Stimulated activated CD8-positive, alpha-beta memory T cell treated with anti-CD3 and anti-CD28 coated beads, Interleukin-12 subunit alpha, Interleukin-12 subunit beta, amount 100 ng/mL, for 1 hour (primary cell): ENCODE results near the gene C3orf18.
"Not testable (repeated sequence)": the region's sequence is repeated elsewhere in the genome, so short reads cannot be mapped to it uniquely, and the experiment has no call there.

Source experiments
- DNase-seq: peaks from one replicate; pipeline ENCODE4 v3.0.0-alpha.2; 2020; ENCODE audit warnings: low read depth

The C3orf18 gene

GRCh38 chr3:50523279-50523811 is 44.2 kb downstream of the C3orf18 start:
- DNase-seq: no peak

GRCh38 chr3:50521572-50521971 is 46.0 kb downstream of the C3orf18 start:
- DNase-seq: no peak

GRCh38 chr3:50520849-50521248 is 46.7 kb downstream of the C3orf18 start:
- no peak for DNase-seq

GRCh38 chr3:50519471-50520089 is 48.0 kb downstream of the C3orf18 start:
- DNase-seq: peak; percentile 48

- no peak for DNase-seq
Observed at GRCh38 chr3:50518436-50518835, 49.1 kb downstream of the C3orf18 start.

- no peak for DNase-seq
Observed at GRCh38 chr3:50517721-50518206, 49.8 kb downstream of the C3orf18 start.

GRCh38 chr3:50516440-50516871 is 51.1 kb downstream of the C3orf18 start:
- DNase-seq: no peak

GRCh38 chr3:50515565-50516439 is 51.7 kb downstream of the C3orf18 start:
- DNase-seq: no peak

- DNase-seq: not testable (repeated sequence)
Observed at GRCh38 chr3:50512908-50513307, 54.6 kb downstream of the C3orf18 start.

- no peak for DNase-seq
Observed at GRCh38 chr3:50512131-50512530, 55.4 kb downstream of the C3orf18 start.

- DNase-seq: no peak
Observed at GRCh38 chr3:50510325-50510724, 57.2 kb downstream of the C3orf18 start.

GRCh38 chr3:50509715-50510114 is 57.8 kb downstream of the C3orf18 start:
- DNase-seq: no peak

- DNase-seq: no peak
Observed at GRCh38 chr3:50508821-50509220, 58.7 kb downstream of the C3orf18 start.
